Endodermal cell (in vitro differentiated cells): ENCODE data around the gene HOXD11. TPM values are rescaled to one million over a fixed set of nuclear protein-coding genes. Genes with fewer than 3 reads are reported as not detected.

Source experiments
- DNase-seq: peaks from one replicate; pipeline ENCODE4 v3.0.0-alpha.2; 2017
- H3K27ac ChIP-seq: 2 replicates; pipeline ENCODE4 v1.5.1; 2013; ENCODE audit warnings: mild to moderate bottlenecking, low read depth, low read length, moderate library complexity
- H3K27me3 ChIP-seq: 2 replicates; pipeline ENCODE4 v1.6.1; 2013; ENCODE audit warnings: mild to moderate bottlenecking, low read length, moderate library complexity; ENCODE audit not compliant: insufficient read depth, control insufficient read depth, poor library complexity, severe bottlenecking
- H3K36me3 ChIP-seq: 2 replicates; pipeline ENCODE4 v1.7.0; 2013; ENCODE audit warnings: mild to moderate bottlenecking, low read length, moderate library complexity; ENCODE audit not compliant: control insufficient read depth, insufficient read depth
- H3K4me1 ChIP-seq: one replicate; pipeline ENCODE4 v1.7.0; 2013; ENCODE audit warnings: low read length; ENCODE audit not compliant: control insufficient read depth, insufficient read depth
- H3K4me3 ChIP-seq: 2 replicates; pipeline ENCODE4 v1.5.1; 2013; ENCODE audit warnings: mild to moderate bottlenecking, low read length, moderate library complexity
- H3K9ac ChIP-seq: 2 replicates; pipeline ENCODE4 v1.6.1; 2013; ENCODE audit warnings: mild to moderate bottlenecking, low read length, moderate library complexity; ENCODE audit not compliant: poor library complexity, severe bottlenecking; ENCODE audit errors: extremely low read depth
- H3K9me3 ChIP-seq: 2 replicates; pipeline ENCODE4 v1.6.1; 2013; ENCODE audit warnings: mild to moderate bottlenecking, low read length, moderate library complexity; ENCODE audit not compliant: control insufficient read depth
- H3K27ac Mint-ChIP-seq: 2 replicates; pipeline ENCODE4 v1.8.0; 2020; ENCODE audit warnings: mixed read lengths
- H3K27me3 Mint-ChIP-seq: 2 replicates; pipeline ENCODE4 v1.8.0; 2021; ENCODE audit warnings: mild to moderate bottlenecking, mixed read lengths; ENCODE audit not compliant: insufficient read depth
- H3K36me3 Mint-ChIP-seq: 2 replicates; pipeline ENCODE4 v1.8.0; 2020; ENCODE audit warnings: low read depth, mixed read lengths
- H3K4me1 Mint-ChIP-seq: 2 replicates; pipeline ENCODE4 v1.8.0; 2020; ENCODE audit warnings: mixed read lengths
- H3K4me3 Mint-ChIP-seq: 2 replicates; pipeline ENCODE4 v1.8.0; 2020; ENCODE audit warnings: mild to moderate bottlenecking, moderate library complexity, mixed read lengths
- H3K9me3 Mint-ChIP-seq: 2 replicates; pipeline ENCODE4 v1.8.0; 2020; ENCODE audit warnings: mild to moderate bottlenecking, mixed read lengths
- WGBS, 2 experiments: methylation state at CpG; one replicate each; pipeline versions ENCODE4 v1.1.5 to v1.1.7; 2013; ENCODE audit warnings: missing lambda C conversion rate in 2 of 2, mixed read lengths in 1 of 2; ENCODE audit not compliant: insufficient coverage in 1 of 2, insufficient read length in 1 of 2; 5-methylcytosine and 5-hydroxymethylcytosine counted together
- total RNA-seq, 2 donors: library from RNA; stranded (reverse); fragmentation: NEBNext Ultra II Directional in 1 of 2; extraction: Animal tissue kit (Norgen Biotek cat#: 25700) in 1 of 2; gene quantifications; 2 replicates in 1 of 2; 3 replicates in 1 of 2; pipeline ENCODE4 v1.2.1, GENCODE V29; 2021
- TF ChIP-seq, protein P1 (sequence below): fragments of 200-600 bp; sonication (generic); conservative IDR thresholded peaks from 2 replicates; pipeline ENCODE4 v1.5.0; 2021; ENCODE audit warnings: antibody characterized with exemption, mild to moderate bottlenecking

The HOXD11 gene
- total RNA-seq, 2 donors from 2014 or later, result not detected

DNA sequence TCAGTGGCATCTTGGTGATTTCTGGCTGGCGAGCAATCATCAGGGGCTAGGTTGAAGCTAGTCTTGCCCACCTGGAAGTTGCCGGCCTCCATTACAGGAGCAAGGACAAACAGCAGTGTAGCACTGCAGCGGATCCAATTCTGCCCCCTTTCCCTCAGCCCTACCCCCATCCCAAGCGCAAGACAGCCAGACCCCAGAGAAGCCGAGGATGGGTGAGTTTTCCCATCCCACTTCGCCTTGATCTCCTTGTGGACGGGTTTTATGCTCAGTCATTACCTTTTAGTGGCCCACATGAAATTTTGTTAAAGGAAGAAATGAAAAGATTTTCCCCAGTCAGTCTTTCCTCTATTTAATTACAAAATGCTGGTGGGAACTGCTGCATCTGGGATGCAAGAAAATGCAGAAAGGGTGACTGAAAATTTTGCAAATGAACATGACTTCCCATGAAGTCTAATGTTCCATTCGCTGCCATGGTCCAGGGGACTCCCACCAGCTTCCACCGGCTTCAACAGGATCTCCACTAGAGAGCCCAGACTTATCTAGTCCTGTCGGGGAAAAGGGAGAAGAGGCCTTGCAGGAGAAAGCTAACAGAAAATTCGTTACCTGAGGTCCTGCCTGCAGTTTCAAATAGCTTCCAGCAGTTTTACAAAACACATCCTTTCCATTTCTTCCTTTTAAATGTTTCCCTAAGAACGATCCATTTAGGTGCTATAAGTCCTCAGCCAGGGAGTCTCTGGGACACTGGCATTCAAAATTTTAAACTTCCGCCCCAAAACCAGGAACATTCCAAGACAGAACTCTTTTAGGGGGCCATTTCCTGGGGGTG lies 13.5 kb downstream of the HOXD11 start:
- Mint-ChIP-seq H3K27me3 (peaks cover 99% of the 10 kb centered on the region), H3K36me3 (no peaks in the 10 kb centered on the region), H3K9me3 (peaks cover 13% of the 10 kb centered on the region), H3K4me1 (no peaks in the 10 kb centered on the region), H3K4me3 (no peak overlapping the region), H3K27ac (no peak overlapping the region)
- 18 to 24% methylated on average over 6 to 13 of the region's 13 CpGs for WGBS, 2 experiments
- TF ChIP-seq, protein P1, sequence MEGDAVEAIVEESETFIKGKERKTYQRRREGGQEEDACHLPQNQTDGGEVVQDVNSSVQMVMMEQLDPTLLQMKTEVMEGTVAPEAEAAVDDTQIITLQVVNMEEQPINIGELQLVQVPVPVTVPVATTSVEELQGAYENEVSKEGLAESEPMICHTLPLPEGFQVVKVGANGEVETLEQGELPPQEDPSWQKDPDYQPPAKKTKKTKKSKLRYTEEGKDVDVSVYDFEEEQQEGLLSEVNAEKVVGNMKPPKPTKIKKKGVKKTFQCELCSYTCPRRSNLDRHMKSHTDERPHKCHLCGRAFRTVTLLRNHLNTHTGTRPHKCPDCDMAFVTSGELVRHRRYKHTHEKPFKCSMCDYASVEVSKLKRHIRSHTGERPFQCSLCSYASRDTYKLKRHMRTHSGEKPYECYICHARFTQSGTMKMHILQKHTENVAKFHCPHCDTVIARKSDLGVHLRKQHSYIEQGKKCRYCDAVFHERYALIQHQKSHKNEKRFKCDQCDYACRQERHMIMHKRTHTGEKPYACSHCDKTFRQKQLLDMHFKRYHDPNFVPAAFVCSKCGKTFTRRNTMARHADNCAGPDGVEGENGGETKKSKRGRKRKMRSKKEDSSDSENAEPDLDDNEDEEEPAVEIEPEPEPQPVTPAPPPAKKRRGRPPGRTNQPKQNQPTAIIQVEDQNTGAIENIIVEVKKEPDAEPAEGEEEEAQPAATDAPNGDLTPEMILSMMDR, result peak; percentile 27
- H3K4me1 ChIP-seq, result no peaks in the 10 kb centered on the region
- peaks cover 10% of the 10 kb centered on the region for H3K9me3 ChIP-seq
- peaks cover 100% of the 10 kb centered on the region for H3K27me3 ChIP-seq
- H3K36me3 ChIP-seq, result no peaks in the 10 kb centered on the region
- no peak overlapping the region for H3K27ac ChIP-seq
- no peak overlapping the region for H3K4me3 ChIP-seq
- peak; percentile 48 for DNase-seq
- no peak overlapping the region for H3K9ac ChIP-seq

DNA sequence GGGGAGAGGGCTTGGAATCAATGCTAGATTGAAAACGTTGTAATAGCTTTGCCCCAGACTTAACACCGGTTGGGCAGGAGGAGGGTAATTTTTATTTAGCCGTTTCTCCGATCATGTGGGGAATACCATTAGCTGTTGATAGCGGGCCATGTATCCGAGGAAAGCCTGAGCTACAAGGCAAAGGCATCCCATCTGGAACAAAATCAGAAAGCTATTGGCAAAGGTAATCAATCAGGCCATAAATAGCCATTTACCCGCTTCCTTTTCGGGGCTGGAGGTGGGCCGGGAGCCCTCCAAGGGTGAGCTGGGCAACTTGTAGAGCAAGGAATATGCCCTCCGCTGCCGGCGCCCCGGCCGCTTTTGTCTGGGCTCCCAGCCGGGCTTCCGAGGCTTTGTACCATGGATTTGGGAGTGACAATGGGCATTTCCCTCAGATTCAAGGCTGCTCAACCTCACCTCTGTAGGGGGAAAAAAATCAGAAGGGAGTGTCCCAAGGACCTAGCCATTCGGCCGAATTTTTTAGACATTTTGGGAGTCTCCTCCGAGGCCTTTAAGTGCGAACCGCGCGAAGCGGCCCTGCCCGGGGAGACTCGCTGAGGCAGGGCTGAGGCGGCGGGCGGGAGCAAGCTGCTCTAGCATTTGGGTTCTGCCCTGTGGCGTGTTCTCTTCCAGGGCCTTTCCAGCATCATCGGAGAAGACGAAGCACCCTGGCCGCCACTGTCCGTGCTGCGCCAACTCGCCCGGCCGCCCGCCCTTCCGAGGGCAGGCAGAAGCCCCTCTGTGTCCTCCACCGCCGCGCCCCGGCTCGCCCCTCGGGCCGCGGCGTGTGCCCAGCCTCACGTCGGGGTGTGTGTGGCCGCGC lies 14.3 kb downstream of the HOXD11 start:
- TF ChIP-seq, protein P1, result no peak
- Mint-ChIP-seq H3K4me3 (no peak overlapping the region), H3K36me3 (no peaks in the 10 kb centered on the region), H3K27me3 (peaks cover 99% of the 10 kb centered on the region), H3K9me3 (peaks cover 9% of the 10 kb centered on the region), H3K27ac (no peak overlapping the region), H3K4me1 (no peaks in the 10 kb centered on the region)
- H3K36me3 ChIP-seq, result no peaks in the 10 kb centered on the region
- no peak overlapping the region for H3K4me3 ChIP-seq
- H3K9me3 ChIP-seq, result peaks cover 10% of the 10 kb centered on the region
- H3K27me3 ChIP-seq, result peaks cover 100% of the 10 kb centered on the region
- H3K27ac ChIP-seq, result no peak overlapping the region
- no peak overlapping the region for H3K9ac ChIP-seq
- no peaks in the 10 kb centered on the region for H3K4me1 ChIP-seq
- peak; percentile 75 for DNase-seq
- 4 to 7% methylated on average over 16 to 53 of the region's 53 CpGs for WGBS, 2 experiments

DNA sequence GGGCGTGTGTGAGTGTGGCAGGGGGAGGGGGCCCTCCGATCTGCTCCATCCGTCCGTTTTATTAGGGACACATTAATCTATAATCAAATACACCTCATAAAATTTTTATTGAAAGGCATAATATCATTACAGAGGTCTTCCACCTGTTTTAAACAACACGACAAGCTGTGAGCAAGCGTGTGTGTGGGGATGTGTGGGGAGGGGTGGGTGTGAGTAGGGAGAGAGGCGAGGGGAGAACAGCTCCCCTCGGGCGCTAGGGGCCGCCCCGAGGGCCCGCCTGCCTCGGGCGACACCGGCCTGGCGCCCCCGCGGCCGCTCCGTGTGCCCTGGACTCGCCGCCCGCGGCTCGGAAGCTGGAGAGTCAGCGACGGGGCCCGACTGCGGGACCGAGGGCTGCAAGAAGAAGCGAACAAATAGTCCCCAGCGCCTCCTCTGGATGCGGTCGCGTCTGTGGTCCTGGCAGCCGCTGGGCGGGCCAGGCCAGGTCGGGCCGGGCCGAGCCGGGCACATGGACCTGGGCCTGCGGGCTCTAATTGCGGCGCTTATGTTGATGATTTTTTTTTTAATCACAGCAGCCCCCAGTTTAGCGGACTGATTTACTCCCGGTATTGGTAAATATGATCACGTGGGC lies 15.1 kb downstream of the HOXD11 start:
- no peaks in the 10 kb centered on the region for H3K36me3 ChIP-seq
- 1% methylated on average over 44 of the region's 47 CpGs; no CpG with 5 or more reads in 1 of the 2 experiments for WGBS, 2 experiments
- Mint-ChIP-seq H3K4me1 (no peaks in the 10 kb centered on the region), H3K9me3 (peaks cover 2% of the 10 kb centered on the region), H3K4me3 (peak overlapping the region; percentile 43), H3K27ac (no peak overlapping the region), H3K27me3 (peaks cover 99% of the 10 kb centered on the region), H3K36me3 (no peaks in the 10 kb centered on the region)
- no peak for DNase-seq
- TF ChIP-seq, protein P1, result no peak
- peak overlapping the region; percentile 69 for H3K4me3 ChIP-seq
- no peaks in the 10 kb centered on the region for H3K4me1 ChIP-seq
- no peak overlapping the region for H3K27ac ChIP-seq
- peaks cover 100% of the 10 kb centered on the region for H3K27me3 ChIP-seq
- H3K9ac ChIP-seq, result no peak overlapping the region
- peaks cover 2% of the 10 kb centered on the region for H3K9me3 ChIP-seq
